NCI-H2171 treated with DMSO at 0.1 percent for 48 hours (cell line): ENCODE data around the gene FAM241B.

Experiments
- DNase-seq: peaks from one replicate; lab custom pipeline; 2025; lab: John Stamatoyannopoulos, UW

FAM241B gene

DNA sequence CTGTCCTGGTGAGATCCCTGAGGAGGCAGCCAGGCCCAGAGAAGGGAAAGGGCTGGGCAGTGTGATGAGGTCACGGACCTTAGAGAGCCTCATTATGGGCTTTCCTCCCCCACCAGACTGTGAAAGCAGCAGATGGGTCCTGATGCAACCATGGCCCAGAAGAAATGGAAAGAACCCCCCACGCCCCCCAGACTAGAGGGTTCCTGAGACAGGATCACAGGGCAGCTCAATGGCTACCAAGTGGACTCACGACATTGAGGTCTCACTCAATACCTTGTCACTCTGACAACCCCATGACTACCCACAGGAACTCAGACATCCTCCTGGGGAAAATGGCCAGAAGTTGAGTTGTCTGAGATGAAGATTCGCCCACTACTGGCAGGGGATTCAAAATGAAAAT is 36.7 kb downstream of the FAM241B start:
- no peak for DNase-seq

- no peak for DNase-seq
Measured at GRCh38 chr10:69668721-69669120, 38.7 kb downstream of the FAM241B start.

DNA sequence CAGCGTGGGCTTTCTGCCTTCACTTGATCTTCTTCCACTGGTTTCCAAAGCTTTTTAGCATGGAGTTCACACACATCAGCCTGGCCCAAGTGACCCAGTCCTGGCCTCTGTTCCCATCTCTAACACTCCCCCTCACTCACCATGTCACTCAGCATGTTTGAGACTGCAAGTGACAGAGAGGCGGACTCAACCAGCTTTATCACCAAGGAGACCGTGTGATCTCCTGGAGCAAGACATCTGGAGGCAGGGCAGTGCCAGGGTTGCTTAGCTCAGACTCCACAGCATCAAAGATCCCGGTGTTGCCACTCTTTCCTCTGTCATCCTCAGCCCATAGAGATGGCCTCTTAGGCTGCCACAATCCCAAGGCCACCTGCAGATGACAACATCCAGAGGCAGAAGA is 39.4 kb downstream of the FAM241B start:
- no peak for DNase-seq

DNA sequence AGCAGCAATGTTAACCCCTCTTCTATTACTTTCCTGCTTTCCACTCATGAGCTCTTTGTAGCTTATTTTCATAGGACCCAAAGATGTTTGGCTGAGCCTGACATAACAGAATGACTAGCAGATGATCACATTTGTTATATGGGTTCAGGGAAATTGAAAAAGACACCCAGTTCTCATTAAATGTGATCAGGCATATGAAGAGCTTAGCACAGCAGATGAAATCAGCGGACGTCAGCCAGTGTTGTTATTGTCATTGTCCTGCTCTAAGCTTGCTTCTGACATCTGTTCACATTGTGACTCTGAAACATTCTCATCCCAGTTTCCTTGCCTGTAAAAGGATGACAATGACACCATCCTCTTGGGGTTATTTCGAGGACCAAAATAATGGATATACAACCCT is 43.5 kb downstream of the FAM241B start:
- DNase-seq: no peak

- no peak for DNase-seq
Measured at GRCh38 chr10:69674786-69675185, 44.7 kb downstream of the FAM241B start.

DNA sequence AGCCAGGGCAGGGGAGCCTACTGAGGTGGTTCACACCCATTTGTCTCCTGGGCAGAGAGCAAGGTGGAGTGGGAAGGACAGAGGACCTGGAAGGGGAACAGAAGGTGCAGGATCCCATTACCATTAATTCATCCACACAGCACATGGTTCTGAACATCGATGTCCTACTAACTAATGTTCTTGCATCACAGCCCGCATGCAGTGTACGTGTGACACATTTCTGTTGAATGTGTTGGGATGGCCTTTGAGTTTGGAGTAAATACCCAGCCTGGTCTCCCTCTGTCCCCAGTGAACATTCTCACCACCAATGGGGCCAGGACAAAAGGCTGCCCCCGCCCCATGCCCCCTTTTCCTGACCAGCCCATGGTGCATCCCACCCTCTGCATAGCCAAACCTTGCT is 46.3 kb downstream of the FAM241B start:
- DNase-seq: no peak

DNA sequence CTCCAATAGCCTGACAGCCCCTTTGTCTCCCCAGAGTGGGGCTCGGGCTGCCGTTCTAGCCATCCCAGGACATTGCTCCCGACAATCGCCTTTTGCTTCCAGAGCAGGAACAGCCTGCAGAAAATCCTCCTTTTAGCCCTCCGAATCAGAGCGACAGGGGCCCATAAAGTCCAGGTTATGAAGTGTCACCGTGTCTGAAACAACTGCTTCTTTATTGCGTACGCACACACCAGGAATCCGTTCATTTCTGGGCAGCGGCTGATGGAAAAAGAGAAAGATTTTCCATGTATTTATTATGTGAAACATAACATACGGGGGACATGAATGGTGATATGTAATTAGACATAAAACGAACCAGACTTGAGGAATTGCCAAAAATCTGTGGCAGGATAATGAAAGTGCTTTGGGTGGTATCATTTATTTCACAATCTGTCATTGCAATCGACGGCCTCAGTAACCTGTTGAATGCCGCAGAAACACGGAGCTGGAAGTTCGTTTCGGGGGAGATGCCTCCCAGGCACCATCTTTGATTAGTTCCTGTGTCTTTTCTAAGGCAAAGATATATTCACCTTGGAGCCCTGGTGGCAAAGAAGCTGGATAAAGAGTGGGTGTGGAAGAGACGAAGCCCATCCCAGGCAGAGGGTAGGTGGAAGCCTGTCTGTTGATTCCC is 48.1 kb downstream of the FAM241B start:
- DNase-seq: no peak

DNA sequence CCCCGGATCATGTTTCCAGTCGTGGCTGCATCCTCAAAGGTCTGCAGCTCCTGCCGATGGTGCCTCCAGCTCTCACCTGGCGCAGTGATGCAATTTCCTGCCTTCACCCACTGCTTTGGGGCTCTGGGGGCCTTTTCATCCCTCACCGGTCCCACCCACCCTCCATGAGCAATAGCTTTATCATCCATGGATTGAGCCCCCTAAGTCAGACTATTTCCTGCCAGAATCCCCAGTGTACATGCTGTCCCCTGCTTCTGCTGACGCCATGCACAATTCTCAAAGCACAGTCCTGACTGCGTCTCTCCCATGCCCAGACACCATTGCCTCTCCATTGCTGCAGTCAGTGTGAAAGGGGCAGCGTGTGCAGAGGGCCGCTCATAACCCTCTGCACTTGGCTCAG is 49.7 kb downstream of the FAM241B start:
- DNase-seq: no peak

GRCh38 chr10:69680610-69681009 is 50.6 kb downstream of the FAM241B start:
- no peak for DNase-seq

DNA sequence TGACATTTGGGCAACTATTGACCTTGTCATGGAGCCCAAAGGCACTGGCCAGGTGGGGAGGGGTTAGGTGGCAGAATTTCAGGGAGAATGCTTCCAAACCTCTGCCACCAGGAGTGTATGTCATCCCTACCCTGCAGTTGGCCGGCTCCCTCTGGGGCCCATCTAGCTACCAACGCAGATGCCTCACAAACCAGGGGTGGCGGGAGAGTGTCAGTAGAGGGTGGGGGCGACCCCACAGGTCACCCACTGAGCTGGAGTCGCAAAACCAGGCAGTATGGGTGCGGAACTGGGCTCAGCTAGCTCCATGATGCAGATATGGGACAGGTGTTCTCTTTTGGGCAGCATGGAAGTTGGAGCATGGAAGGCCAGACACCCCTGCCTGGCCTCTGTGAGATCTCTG is 51.4 kb downstream of the FAM241B start:
- DNase-seq: no peak

DNA sequence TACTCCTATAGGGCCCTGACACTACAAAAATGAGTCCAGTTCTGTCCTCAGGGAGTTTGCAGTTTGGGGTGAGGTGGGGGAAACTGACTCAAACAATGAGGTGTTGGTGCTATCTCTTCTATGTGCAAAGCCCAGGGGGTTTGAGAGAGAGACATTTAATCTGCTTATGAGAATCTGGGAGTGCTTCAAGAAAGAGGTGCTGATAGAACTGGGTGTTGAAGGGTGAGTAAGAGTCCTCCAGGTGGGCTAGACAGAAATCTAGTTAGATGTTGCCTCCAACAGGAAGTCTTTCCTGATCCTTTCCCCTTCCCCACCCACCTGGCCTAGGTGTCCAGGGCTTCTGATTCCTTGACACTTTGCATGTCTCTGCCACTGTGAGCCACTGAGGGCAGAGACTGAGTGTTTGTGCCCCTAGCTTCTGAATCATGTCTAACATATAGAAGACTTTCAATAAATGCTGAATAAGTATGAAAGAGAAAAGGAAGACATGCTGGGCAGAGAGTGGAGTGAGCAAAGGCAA is 53.0 kb downstream of the FAM241B start:
- no peak for DNase-seq
